GM12892 (cell line): ENCODE results near the gene AP4B1.
A peak's percentile ranks its signal among the peaks of the same experiment; 100 is the strongest.

Experiments used
- DNase-seq: peaks from one replicate; pipeline ENCODE4 v3.0.0; 2011; ENCODE audit not compliant: insufficient read length
- FAIRE-seq: peaks from 2 replicates; lab custom pipeline; 2011; peaks lifted over from hg19 to GRCh38; lab: Jason Lieb, UNC
- POLR2A ChIP-seq: IDR thresholded peaks from 2 replicates; pipeline ENCODE4 v1.6.1; 2011; ENCODE audit warnings: low read depth, low read length, control low read depth
- POLR2AphosphoS5 ChIP-seq: IDR thresholded peaks from 2 replicates; pipeline ENCODE4 v1.6.1; 2011; ENCODE audit warnings: low read depth, low read length, control low read depth
- TAF1 ChIP-seq: IDR thresholded peaks from 2 replicates; pipeline ENCODE4 v1.6.1; 2011; ENCODE audit warnings: low read depth, mild to moderate bottlenecking, control low read depth, low read length, borderline replicate concordance

AP4B1 gene

DNA sequence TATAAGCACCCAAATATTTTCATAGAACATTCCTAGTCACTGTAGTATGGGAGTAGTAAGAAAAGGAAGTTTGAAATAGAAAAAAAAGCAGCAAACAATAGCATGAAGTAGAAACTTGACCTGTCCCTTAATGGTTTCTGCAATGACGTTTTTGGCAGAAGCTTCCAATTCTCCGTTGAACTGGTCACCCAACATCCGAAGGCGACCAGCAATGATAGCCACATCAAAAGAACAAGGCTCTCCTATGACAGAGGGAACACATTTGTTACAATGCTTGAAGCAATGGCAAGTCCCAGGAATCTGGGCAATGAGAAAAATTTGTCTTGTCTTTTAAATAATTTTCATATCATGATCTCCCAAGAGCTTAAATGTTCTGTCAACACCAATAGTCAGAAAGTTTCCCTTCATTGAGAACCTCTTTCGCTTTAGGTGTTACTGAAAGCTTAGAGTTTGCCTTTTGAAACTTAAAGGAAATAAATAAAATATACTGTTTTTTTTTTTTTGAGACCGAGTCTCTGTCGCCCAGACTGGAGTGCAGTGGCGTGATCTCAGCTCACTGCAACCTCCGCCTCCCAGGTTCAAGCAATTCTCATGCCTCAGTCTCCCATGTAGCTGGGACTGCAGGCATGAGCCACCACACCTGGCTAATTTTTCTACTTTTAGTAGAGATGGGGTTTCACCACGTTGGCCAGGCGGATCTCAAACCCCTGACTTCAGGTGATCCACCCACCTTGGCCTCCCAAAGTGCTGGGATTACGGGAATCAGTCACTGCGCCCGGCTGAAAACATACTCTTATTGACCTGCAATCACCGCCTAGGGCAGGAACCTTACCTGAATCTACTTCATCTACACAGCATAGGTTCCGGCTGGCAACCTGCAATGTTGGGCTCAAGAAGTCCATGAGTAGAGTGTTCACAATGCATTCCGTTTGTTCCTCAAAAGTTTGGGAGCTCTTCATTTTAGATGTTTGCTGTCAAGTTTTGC lies 17.9 kb downstream of the AP4B1 start:
- no peak for DNase-seq
- TF ChIP-seq TAF1: no peak
- TF ChIP-seq POLR2A: no peak
- no peak for TF ChIP-seq POLR2AphosphoS5
- no peak for FAIRE-seq

DNA sequence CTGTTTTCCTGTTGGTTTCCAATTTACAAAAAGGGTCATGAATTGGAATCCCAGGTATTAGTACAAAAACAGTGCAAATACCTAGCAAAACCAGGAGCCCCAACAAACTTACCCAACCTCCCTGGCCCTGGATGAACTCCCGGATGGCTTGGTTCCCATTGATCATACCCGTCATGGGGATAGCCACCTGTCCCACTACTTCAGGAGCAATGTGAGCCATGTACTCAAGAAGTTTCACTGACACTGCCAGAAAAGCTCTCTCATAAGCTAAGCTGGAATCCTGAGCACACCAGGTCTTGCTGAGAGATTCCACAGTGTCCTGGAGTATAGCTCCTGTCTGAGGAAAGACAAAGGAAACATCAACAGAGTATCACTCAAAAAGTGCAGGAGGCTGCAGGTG lies 22.9 kb downstream of the AP4B1 start:
- FAIRE-seq (no peak), DNase-seq (no peak)
- no peak for TF ChIP-seq POLR2A
- no peak for TF ChIP-seq TAF1
- no peak for TF ChIP-seq POLR2AphosphoS5

DNA sequence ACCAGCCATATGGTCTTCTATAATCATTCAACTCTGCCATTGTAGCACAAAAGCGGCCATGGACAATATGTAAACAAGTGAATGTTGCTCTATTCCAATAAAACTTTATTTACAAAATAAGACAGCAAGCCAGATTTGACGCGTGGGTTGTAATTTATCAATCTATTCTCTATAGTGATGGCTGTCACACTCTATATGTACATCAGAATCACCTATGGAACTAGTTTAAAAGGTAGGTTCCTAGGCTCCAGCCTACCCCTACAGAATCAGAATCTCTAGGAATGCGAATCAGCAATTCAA lies 24.9 kb downstream of the AP4B1 start:
- DNase-seq (no peak), FAIRE-seq (no peak)
- no peak for TF ChIP-seq POLR2AphosphoS5
- TF ChIP-seq TAF1: no peak
- TF ChIP-seq POLR2A: no peak

DNA sequence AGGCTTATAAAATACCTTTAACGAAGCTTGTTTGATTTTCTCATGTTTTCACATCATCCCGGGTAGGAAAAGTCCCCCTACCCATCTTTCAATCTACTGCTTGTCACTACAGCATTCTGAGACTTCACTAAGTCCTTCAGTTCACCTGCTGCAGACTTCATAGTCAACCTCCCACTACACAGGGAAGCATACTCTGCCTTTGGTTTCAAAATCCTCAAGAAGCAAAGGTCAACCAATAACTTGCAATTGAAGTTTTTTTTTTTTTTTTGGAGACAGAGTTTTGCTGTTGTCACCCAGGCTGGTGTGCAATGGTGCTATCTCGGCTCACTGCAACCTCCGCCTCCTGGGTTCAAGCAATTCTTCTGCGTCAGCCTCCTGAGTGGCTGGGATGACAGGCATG lies 28.4 kb downstream of the AP4B1 start:
- TF ChIP-seq POLR2AphosphoS5 (no peak), TAF1 (no peak), POLR2A (no peak)
- FAIRE-seq: no peak
- DNase-seq: no peak

DNA sequence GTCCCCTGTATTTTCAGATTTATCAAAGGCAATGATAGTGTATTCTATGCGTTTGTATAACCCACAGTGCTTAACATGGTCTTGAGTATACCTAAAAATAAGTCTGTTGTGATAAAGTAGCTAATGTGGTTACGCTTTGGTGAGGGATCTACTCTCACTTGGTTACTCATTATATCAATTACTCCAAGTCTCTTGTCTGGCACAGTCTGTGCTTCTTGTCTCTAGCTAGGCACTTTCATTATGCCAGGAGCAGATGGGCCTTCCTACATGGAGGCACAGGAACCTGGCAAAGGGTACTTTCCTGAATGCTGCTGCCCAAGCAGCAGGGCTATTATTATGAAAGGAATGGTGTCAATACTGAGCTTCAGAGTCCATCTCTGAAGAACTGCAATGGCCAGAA lies 28.9 kb downstream of the AP4B1 start:
- TF ChIP-seq POLR2AphosphoS5 (no peak), TAF1 (no peak), POLR2A (no peak)
- FAIRE-seq (no peak), DNase-seq (no peak)

DNA sequence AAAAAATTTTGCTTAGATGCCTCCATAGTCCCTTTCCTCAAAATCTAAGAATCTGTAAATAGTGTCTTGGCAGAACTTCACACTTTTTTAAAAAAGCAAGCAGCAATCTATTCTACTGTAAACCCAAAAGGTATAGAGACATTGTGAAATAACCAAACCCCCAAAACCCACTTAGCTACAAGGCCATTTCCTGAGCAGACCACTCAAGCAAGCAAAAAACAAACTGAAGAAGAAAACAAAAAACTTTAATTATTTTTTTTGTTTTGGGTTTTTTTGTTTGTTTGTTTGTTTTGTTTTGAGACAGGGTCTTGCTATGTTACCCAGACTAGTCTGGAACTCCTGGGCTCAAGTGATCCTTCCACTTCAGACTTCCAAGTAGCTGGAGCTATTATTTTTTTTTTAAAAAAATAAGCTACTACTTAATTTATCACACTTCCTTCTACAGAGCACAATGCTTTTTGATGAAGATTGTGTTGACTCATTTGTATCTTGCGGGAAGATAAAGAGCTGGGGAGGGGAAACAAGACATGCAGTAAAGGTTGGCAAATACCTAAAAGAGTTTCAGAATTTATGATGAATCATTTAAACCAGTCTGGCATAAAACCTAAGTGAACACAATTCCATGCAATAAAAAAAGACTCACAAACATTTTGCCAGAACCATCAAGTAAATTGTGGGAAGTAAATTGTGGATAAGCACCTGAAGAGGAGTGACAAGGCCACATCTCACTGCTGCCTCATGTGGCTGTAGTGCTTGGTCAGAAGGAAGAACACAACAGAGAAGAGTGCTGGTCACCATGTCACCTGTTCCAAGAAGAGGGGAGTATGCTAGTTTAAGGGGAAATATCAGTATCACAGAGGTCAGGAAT lies 30.4 kb downstream of the AP4B1 start:
- no peak for DNase-seq
- no peak for TF ChIP-seq TAF1
- TF ChIP-seq POLR2AphosphoS5: no peak
- TF ChIP-seq POLR2A: no peak
- peak; percentile 91 for FAIRE-seq

DNA sequence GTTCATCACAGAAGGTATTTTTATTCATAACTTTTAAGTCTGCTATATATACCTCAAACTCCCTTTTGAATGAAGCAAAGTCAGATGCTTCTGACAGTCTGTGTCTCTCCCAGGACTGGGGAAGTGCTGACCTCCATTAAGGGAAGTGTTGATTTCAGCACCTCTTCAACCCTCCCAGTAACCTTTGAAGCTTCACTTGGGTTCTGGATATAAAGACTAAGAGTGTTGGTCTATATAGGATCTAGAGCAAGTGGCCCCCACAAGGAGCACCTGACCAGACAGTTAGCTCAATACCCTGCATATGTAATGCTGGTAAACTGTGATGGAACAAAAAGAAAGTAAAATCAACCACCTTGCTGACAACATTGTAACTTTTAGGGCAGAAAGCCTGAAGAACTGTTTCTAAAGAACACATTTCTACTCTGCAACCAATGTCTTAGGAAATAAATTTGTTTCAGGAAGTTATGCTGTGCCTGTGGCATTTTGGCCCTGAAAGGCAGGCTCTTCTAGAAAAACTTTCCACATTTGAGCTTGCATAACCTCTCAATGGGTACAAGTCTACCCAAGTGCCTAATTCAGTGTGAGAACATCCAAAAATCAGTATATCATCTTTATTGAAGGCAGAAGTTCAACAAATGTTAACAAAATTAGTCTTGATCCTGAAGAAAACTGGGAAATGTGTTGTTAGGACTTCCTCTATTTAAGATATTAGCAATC lies 32.2 kb downstream of the AP4B1 start:
- TF ChIP-seq POLR2AphosphoS5: no peak
- no peak for TF ChIP-seq POLR2A
- no peak for DNase-seq
- FAIRE-seq: no peak

DNA sequence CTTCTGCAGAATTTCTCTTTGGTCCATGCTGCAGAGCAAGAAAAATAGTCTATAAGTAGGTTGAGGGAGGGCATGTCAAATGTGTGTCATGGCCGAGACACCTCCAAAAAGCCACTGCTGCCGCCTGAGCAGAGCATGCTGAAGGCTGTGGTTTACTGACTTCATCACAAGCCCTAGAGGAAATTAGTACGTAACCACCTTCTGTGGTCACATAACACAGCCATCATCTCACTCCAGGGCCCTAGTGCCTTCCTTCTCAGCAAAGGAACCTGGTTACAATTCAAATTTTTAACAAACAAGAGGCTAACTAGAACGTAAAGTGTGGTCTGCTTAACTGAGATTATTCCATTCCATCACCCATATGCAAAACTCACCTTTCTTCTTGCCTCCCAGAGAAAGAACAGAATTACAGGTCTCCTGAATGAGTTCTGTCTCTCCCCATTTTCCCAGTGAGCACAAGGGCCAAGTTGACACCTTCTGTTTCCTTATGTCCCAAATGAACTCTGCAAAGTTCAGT lies 32.9 kb downstream of the AP4B1 start, which contains the start of gene PTPN22:
PTPN22 (minus strand) TSS at position 116 of the 517 bp plus-strand sequence.
- DNase-seq (no peak), FAIRE-seq (peak; percentile 84)
- TF ChIP-seq POLR2A (peak; percentile 91), POLR2AphosphoS5 (peak; percentile 90), TAF1 (peak; percentile 88)

DNA sequence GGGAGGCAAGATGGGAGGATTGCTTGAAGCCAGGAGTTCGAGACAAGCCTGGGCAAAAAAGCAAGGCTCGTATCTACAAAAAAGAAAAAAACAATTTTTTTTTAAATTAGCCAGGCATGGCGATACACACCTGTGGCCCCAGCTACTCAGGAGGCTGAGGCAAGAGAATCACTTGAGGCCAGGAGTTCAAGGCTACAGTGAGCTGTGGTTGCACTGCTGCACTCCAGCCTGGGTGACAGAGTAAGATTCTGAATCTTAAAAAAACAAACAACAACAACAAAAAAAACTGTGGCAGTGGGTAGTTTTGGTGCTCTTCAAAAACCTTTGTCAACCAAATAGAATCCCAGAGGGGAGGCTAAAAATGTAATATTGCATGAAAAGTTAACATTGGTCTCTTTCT lies 33.8 kb downstream of the AP4B1 start:
- DNase-seq: no peak
- FAIRE-seq: no peak
- TF ChIP-seq TAF1 (no peak), POLR2AphosphoS5 (no peak), POLR2A (no peak)

DNA sequence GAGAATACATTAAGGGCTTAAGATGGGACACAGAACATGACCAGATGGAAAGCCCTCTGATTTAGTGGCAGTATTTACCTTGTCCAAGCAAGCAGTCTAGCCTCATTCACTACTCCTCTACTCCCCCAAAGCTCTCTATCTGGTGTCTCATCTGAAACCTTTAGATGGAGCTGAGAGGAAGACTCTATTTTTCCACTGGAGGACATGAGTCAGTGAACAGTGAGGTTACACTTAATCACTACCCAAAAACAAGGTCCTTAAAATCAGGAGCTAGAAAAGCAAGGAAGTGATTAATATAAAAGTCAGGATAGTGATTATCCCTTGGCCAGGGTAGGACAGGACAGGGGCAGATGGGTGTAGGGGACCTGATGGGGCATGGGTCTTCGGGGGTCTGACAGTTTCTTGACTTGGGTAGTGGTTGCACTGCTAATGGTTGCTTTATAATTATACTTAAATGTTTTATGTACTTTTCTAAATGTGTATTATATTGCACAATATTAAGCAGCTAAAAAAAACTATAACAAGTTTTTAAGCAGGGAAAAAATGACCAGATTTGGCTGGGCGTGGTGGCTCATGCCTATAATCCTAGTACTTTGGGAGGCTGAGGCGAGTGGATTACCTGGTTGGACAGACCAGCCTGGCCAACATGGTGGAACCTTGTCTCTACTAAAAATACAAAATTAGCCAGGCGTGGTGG lies 36.1 kb downstream of the AP4B1 start:
- FAIRE-seq: no peak
- TF ChIP-seq POLR2AphosphoS5: no peak
- no peak for TF ChIP-seq TAF1
- TF ChIP-seq POLR2A: no peak
- DNase-seq: no peak
